Uterus (tissue), 4 donors: ENCODE measurements around the gene RIMKLA. TPM values are rescaled to one million over a fixed set of nuclear protein-coding genes. Genes with fewer than 3 reads are reported as not detected.

Experiments
- DNase-seq, 2 donors: peaks; one replicate each; pipeline ENCODE4 v3.0.0-alpha.2; 2019 to 2020
- H3K27ac ChIP-seq, 2 donors: fragments of 200-600 bp; sonication (generic); 1 replicate in 1 of 2; 2 replicates in 1 of 2; pipeline ENCODE4 v1.5.1; 2016 to 2018
- H3K27me3 ChIP-seq, 2 donors: fragments of 200-600 bp; sonication (generic); one replicate each; pipeline ENCODE4 v1.5.1; 2018 to 2019; ENCODE audit warnings: control low read depth in 1 of 2
- H3K36me3 ChIP-seq, 2 donors: fragments of 200-600 bp; sonication (generic); one replicate each; pipeline ENCODE4 v1.5.1; 2019; ENCODE audit warnings: control low read depth in 1 of 2
- H3K4me1 ChIP-seq, 2 donors: fragments of 200-600 bp; sonication (generic); one replicate each; pipeline ENCODE4 v1.5.1; 2018 to 2019; ENCODE audit warnings: control low read depth in 1 of 2
- H3K4me3 ChIP-seq, 2 donors: fragments of 200-600 bp; sonication (generic); 1 replicate in 1 of 2; 2 replicates in 1 of 2; pipeline ENCODE4 v1.5.1; 2018 to 2019; ENCODE audit warnings: mild to moderate bottlenecking in 1 of 2
- H3K9me3 ChIP-seq, 2 donors: fragments of 200-600 bp; sonication (generic); one replicate each; pipeline ENCODE4 v1.5.1; 2019; ENCODE audit warnings: control low read depth in 1 of 2
- POLR2A ChIP-seq, 2 donors: fragments of 450-650 bp; IDR thresholded peaks; one replicate each; pipeline ENCODE4 v1.6.1; 2016; ENCODE audit warnings: antibody characterized with exemption in 2 of 2, mild to moderate bottlenecking in 1 of 2, moderate library complexity in 1 of 2
- intact Hi-C: fragments of 100-400 bp; cut with DNase I; formaldehyde crosslinking; loops from one replicate; pipeline ENCODE4 v1.15.1; 2023; ENCODE audit warnings: low total_unique reads
- total RNA-seq, 4 donors: library from RNA; depleted of rRNA in 3 of 4; stranded (reverse); fragments of >200 nt in 3 of 4; gene quantifications; one replicate each; pipeline versions ENCODE4 v1.1.0 to v1.2.4, GENCODE V29; 2014 to 2023
- TF ChIP-seq, protein P1 (sequence below), 4 experiments: fragments of 200-600 bp in 2 of 4; fragments of 450-650 bp in 2 of 4; sonication (generic) in 2 of 4; IDR thresholded peaks; one replicate each; pipeline ENCODE4 v1.5.1; 2016 to 2019; ENCODE audit warnings: antibody characterized with exemption in 4 of 4, mild to moderate bottlenecking in 2 of 4, moderate library complexity in 1 of 4
- donor health status: DM: yes; HTN: yes; CAD: no.

Gene RIMKLA
- total RNA-seq, 4 donors from 2014 or later = under 0.01 to 1.6 (median 0.62) TPM; not detected in 1

DNA sequence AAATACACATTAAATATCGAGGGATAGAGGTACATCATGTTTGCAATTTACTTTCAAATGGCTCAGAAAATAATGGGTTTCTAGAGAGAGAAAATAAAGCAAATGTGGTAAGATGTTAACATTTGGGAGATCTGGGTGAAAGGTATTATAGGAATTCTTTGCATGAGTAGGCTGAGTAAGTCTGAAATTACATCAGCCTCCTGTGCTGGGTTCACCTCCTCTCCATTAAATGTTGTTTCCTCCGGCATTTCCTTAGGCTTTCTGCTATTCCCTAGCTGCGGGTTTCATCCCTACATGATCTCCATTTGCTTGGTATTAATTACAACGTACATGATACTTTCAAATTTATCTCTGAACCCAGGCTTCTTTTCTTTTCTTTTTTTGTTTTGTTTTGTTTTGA, 43.6 kb downstream of the RIMKLA start:
- DNase-seq = no peak
- Histone ChIP-seq H3K4me1 (peaks cover 4 to 6% of the 10 kb centered on the region in 2 donors), H3K9me3 (no peaks in the 10 kb centered on the region), H3K36me3 (peaks cover 0 to 3% of the 10 kb centered on the region in 2 donors), H3K4me3 (no peak overlapping the region), H3K27me3 (no peaks in the 10 kb centered on the region), H3K27ac (no peak overlapping the region)
- TF ChIP-seq, protein P1, sequence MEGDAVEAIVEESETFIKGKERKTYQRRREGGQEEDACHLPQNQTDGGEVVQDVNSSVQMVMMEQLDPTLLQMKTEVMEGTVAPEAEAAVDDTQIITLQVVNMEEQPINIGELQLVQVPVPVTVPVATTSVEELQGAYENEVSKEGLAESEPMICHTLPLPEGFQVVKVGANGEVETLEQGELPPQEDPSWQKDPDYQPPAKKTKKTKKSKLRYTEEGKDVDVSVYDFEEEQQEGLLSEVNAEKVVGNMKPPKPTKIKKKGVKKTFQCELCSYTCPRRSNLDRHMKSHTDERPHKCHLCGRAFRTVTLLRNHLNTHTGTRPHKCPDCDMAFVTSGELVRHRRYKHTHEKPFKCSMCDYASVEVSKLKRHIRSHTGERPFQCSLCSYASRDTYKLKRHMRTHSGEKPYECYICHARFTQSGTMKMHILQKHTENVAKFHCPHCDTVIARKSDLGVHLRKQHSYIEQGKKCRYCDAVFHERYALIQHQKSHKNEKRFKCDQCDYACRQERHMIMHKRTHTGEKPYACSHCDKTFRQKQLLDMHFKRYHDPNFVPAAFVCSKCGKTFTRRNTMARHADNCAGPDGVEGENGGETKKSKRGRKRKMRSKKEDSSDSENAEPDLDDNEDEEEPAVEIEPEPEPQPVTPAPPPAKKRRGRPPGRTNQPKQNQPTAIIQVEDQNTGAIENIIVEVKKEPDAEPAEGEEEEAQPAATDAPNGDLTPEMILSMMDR (IDR thresholded peaks at IDR 0.05) = no peak
- no peak for TF ChIP-seq POLR2A (IDR thresholded peaks at IDR 0.05)
- intact Hi-C loops = no loop called here

DNA sequence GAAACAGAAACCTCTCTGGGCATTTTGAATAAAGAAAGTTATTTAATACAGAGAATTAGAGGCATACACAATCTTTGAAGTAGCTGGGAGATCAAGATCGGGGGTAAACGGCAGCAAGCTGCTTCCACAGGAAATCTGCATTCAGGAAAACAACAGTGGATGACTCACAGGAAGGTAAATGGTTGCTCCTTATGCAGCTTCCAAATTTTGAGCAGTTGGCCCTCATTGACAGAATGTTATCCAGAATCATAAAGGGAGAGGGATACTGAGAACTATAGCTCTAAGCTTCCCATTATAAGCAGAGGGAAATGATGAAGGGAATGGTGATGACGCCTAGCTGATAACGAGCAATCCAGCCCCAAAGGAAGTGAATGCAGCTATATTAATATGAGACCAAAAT, 46.6 kb downstream of the RIMKLA start:
- H3K9me3 ChIP-seq = no peaks in the 10 kb centered on the region
- peaks cover 0 to 3% of the 10 kb centered on the region in 2 donors for H3K36me3 ChIP-seq
- H3K4me3 ChIP-seq = no peak overlapping the region
- DNase-seq = no peak
- no peaks in the 10 kb centered on the region for H3K27me3 ChIP-seq
- intact Hi-C loops = no loop called here
- TF ChIP-seq POLR2A (IDR thresholded peaks at IDR 0.05) = no peak
- TF ChIP-seq, protein P1 (IDR thresholded peaks at IDR 0.05) = no peak
- no peaks in the 10 kb centered on the region for H3K4me1 ChIP-seq
- H3K27ac ChIP-seq = no peak overlapping the region

DNA sequence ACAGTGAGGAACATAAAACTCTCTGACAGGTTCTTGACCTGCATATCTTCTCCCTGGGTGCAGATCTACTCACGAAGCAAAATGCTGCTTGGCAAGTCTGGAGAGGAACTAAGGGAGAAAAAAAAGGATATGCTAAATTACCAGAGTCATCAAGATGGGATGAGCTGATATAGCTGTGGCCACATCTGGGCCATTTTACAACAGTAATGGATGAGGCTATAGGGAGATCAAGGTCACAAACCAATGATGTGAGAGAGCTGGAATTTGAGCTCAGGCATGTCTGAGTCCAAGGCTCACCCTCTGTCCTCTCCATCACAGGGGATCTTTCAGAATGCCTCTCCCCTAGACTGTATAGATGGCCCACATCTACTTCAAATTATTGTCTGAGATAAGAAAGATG, 49.0 kb downstream of the RIMKLA start:
- H3K27ac ChIP-seq = no peak overlapping the region
- no peaks in the 10 kb centered on the region for H3K9me3 ChIP-seq
- no peak for TF ChIP-seq POLR2A (IDR thresholded peaks at IDR 0.05)
- TF ChIP-seq, protein P1 (IDR thresholded peaks at IDR 0.05) = no peak
- no peak for DNase-seq
- H3K4me1 ChIP-seq = no peaks in the 10 kb centered on the region
- H3K4me3 ChIP-seq = no peak overlapping the region
- no peaks in the 10 kb centered on the region for H3K27me3 ChIP-seq
- intact Hi-C loops = no loop called here
- H3K36me3 ChIP-seq = peaks cover 0 to 3% of the 10 kb centered on the region in 2 donors

DNA sequence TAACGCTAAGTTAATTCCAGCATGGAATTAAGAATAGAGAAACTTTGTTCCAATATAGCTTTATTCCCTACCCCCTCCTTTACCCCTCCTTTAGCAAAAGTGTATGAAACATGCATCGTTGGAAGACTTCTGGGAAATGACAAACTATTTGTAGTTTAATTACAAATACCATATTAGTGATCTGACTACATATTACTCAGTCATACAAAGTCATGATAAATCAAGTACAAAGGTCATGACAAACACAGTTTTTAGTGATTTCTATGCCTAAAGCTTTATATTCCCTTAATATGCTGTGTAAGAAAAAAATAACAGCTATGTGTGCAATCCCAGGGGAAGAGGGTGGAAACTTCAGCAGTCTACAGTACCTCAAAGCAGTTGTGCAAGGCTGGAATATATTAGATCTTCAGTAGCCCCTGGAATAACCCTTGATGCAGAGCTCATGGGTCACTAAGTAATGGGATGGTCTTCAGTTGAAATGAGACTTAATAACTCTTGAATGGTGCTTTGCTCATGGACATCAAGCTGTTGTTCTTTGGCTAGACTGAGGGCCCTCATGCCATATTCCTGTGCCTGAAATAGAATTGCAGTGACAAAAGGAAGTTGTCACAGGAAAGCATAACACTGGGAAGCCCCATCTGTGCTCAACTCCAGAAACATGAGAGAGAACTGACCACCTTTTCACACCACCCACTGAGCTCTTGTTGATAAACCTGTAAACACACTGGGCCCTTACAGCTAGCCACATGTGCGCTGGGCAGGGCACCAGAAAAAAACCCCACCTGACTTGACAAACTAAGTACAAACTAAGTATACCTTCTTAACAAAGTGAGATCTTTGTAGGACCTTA, 49.9 kb downstream of the RIMKLA start:
- H3K36me3 ChIP-seq = peaks cover 0 to 3% of the 10 kb centered on the region in 2 donors
- no peaks in the 10 kb centered on the region for H3K9me3 ChIP-seq
- DNase-seq = no peak
- TF ChIP-seq, protein P1 (IDR thresholded peaks at IDR 0.05) = no peak
- TF ChIP-seq POLR2A (IDR thresholded peaks at IDR 0.05) = no peak
- H3K27me3 ChIP-seq = no peaks in the 10 kb centered on the region
- H3K27ac ChIP-seq = no peak overlapping the region
- intact Hi-C loops = no loop called here
- no peak overlapping the region for H3K4me3 ChIP-seq
- H3K4me1 ChIP-seq = no peaks in the 10 kb centered on the region

DNA sequence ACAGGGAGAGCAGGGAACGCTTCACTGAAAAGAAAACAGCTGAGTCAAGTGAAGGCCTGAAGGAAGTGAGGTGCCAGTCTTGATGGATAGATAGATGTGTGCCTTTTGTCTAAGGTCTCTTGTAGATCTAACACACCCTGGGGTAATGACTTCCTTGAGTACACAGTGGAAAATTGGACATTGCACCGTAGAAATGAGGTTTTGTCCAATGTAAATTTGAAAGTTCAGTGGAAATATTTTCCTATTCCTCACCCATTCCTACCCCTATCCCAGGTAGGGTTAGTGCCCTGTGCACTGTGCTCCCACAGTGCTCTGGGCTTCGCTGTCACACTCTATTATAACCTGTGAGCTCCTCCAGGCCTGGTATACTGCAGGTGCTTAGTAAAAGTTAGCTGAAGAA, 50.9 kb downstream of the RIMKLA start:
- intact Hi-C loops = no loop called here
- no peak for DNase-seq
- TF ChIP-seq, protein P1 (IDR thresholded peaks at IDR 0.05) = no peak
- no peak for TF ChIP-seq POLR2A (IDR thresholded peaks at IDR 0.05)
- Histone ChIP-seq H3K36me3 (peaks cover 0 to 3% of the 10 kb centered on the region in 2 donors), H3K27ac (no peak overlapping the region), H3K9me3 (no peaks in the 10 kb centered on the region), H3K4me3 (no peak overlapping the region), H3K27me3 (no peaks in the 10 kb centered on the region), H3K4me1 (no peaks in the 10 kb centered on the region)
